HCT116 (cell line): ENCODE results near the gene DHRS7B. TPM values are rescaled to one million over a fixed set of nuclear protein-coding genes. Genes with fewer than 3 reads are reported as not detected.

Experiments used
- ATAC-seq: fragments of 200-7000 bp; cut with Tn5 transposase; 2 replicates; pipeline ENCODE4 v1.9.1; 2020; ENCODE audit warnings: mild to moderate bottlenecking, moderate library complexity
- BruUV-seq: library from RNA; stranded (reverse); fragments of 400-500 nt; replicated peaks from 2 replicates; lab custom pipeline; 2021; lab: Mats Ljungman, UMichigan
- CTCF ChIA-PET: fragments of 300-600 bp; sonication (Branson Sonifier 250); formaldehyde crosslinking; loops from one replicate; lab custom pipeline; 2021; ENCODE audit warnings: antibody characterized with exemption; lab: Charles Lee
- POLR2A ChIA-PET: fragments of 300-600, 350-600 bp; sonication (Branson Sonifier 250); formaldehyde crosslinking; loops from one replicate; lab custom pipeline; 2021; ENCODE audit warnings: antibody characterized with exemption; lab: Charles Lee
- RAD21 ChIA-PET, 2 experiments: fragments of 300-600 bp; sonication (Branson Sonifier 250); formaldehyde crosslinking; loops; one replicate each; lab custom pipeline; 2023; ENCODE audit warnings: low total read pairs in 2 of 2; ENCODE audit not compliant: uncharacterized antibody in 2 of 2, unreplicated experiment in 2 of 2, low non-redundant PET in 1 of 2; lab: Charles Lee
- DNase-seq: peaks from one replicate; pipeline ENCODE4 v3.0.0-alpha.2; 2010; ENCODE audit warnings: low read depth, low spot score
- H2AFZ ChIP-seq: fragments of 200-600 bp; shearing (Covaris generic), sonication (generic); 2 replicates; pipeline ENCODE4 v1.6.1; 2017; ENCODE audit warnings: low read depth, mixed run types, mixed read lengths, antibody characterized with exemption, low read length; ENCODE audit not compliant: poor library complexity, severe bottlenecking
- H3K27ac ChIP-seq: 2 replicates; pipeline ENCODE4 v1.5.1; 2012; ENCODE audit warnings: low read depth, low read length
- H3K27me3 ChIP-seq: fragments of 200-600 bp; sonication (generic); 2 replicates; pipeline ENCODE4 v1.6.1; 2016; ENCODE audit warnings: mixed run types, low read length, mixed read lengths; ENCODE audit not compliant: insufficient read depth
- H3K36me3 ChIP-seq, 2 experiments: fragments of 200-500 bp in 1 of 2; fragments of 200-600 bp in 1 of 2; sonication (Bioruptor generic) in 1 of 2; sonication (generic) in 1 of 2; 2 replicates each; pipeline versions ENCODE4 v1.5.1 to v1.6.1; 2014 to 2016; ENCODE audit warnings: low read length in 2 of 2, inconsistent platforms in 1 of 2, mixed read lengths in 1 of 2, mixed run types in 1 of 2; ENCODE audit not compliant: insufficient read depth in 2 of 2, control insufficient read depth in 1 of 2
- H3K4me1 ChIP-seq, 2 experiments: fragments of 200-600 bp in 1 of 2; sonication (generic) in 1 of 2; 2 replicates each; pipeline versions ENCODE4 v1.5.1 to v1.6.1; 2012 to 2017; ENCODE audit warnings: low read length in 2 of 2, inconsistent platforms in 1 of 2, mild to moderate bottlenecking in 1 of 2, mixed read lengths in 1 of 2, mixed run types in 1 of 2, moderate library complexity in 1 of 2; ENCODE audit not compliant: insufficient read depth in 2 of 2, control insufficient read depth in 1 of 2
- H3K4me2 ChIP-seq: fragments of 200-600 bp; sonication (generic); 2 replicates; pipeline ENCODE4 v1.6.1; 2017; ENCODE audit warnings: mixed run types, low read length, mixed read lengths
- H3K4me3 ChIP-seq, 2 experiments: fragments of 200-600 bp in 1 of 2; sonication (generic) in 1 of 2; replicated peaks in 1 of 2; 2 replicates each; pipeline ENCODE4 v1.5.1; 2011 to 2016; ENCODE audit warnings: low read length in 2 of 2, control low read depth in 1 of 2, low read depth in 1 of 2, mild to moderate bottlenecking in 1 of 2, mixed read lengths in 1 of 2, mixed run types in 1 of 2
- H3K79me2 ChIP-seq: fragments of 200-600 bp; sonication (generic); 2 replicates; pipeline ENCODE4 v1.6.1; 2017; ENCODE audit warnings: mild to moderate bottlenecking, mixed run types, low read length, moderate library complexity, mixed read lengths; ENCODE audit not compliant: insufficient read depth
- H3K9ac ChIP-seq: fragments of 200-600 bp; sonication (generic); 2 replicates; pipeline ENCODE4 v1.6.1; 2016; ENCODE audit warnings: low read length, mixed read lengths
- H3K9me2 ChIP-seq: fragments of 200-600 bp; sonication (generic), shearing (Covaris generic); 2 replicates; pipeline ENCODE4 v1.6.1; 2017; ENCODE audit warnings: mixed run types, mild to moderate bottlenecking, moderate library complexity; ENCODE audit not compliant: insufficient read depth
- H3K9me3 ChIP-seq, 2 experiments: fragments of 200-500 bp in 1 of 2; fragments of 200-600 bp in 1 of 2; sonication (Bioruptor generic) in 1 of 2; sonication (generic) in 1 of 2; 2 replicates each; pipeline ENCODE4 v1.6.1; 2014 to 2017; ENCODE audit warnings: low read length in 2 of 2, mixed read lengths in 2 of 2, inconsistent platforms in 1 of 2, low read depth in 1 of 2, mild to moderate bottlenecking in 1 of 2, mixed run types in 1 of 2, moderate library complexity in 1 of 2; ENCODE audit not compliant: control insufficient read depth in 1 of 2, insufficient read depth in 1 of 2
- H4K20me1 ChIP-seq: fragments of 200-600 bp; sonication (generic), shearing (Covaris generic); 2 replicates; pipeline ENCODE4 v1.6.1; 2017; ENCODE audit warnings: mixed run types, mild to moderate bottlenecking, moderate library complexity; ENCODE audit not compliant: insufficient read depth
- CBX3 ChIP-seq: IDR thresholded peaks from 2 replicates; pipeline ENCODE4 v1.6.1; 2012; ENCODE audit warnings: low read depth
- CEBPB ChIP-seq: IDR thresholded peaks from 2 replicates; pipeline ENCODE4 v1.6.1; 2012; ENCODE audit warnings: low read depth
- EGR1 ChIP-seq: IDR thresholded peaks from 2 replicates; pipeline ENCODE4 v1.6.1; 2012; ENCODE audit warnings: low read depth
- EZH2 ChIP-seq: fragments of 200-600 bp; sonication (generic); IDR thresholded peaks from 2 replicates; pipeline ENCODE4 v1.6.1; 2017; ENCODE audit warnings: antibody characterized with exemption, mixed run types
- REST ChIP-seq: IDR thresholded peaks from 2 replicates; pipeline ENCODE4 v1.6.1; 2012; ENCODE audit warnings: low read depth
- TCF7L2 ChIP-seq: IDR thresholded peaks from 2 replicates; pipeline ENCODE4 v1.7.0; 2011; ENCODE audit warnings: borderline replicate concordance, inconsistent platforms; ENCODE audit not compliant: insufficient read depth, insufficient read length; ENCODE audit errors: extremely low read depth
- ZBTB33 ChIP-seq: IDR thresholded peaks from 2 replicates; pipeline ENCODE4 v1.6.1; 2011; ENCODE audit warnings: mild to moderate bottlenecking, low read length, moderate library complexity; ENCODE audit not compliant: insufficient replicate concordance; ENCODE audit errors: extremely low read depth
- ZNF274 ChIP-seq: fragments of 200-500 bp; sonication (Bioruptor generic); IDR thresholded peaks from 2 replicates; pipeline ENCODE4 v1.6.1; 2014; ENCODE audit warnings: mild to moderate bottlenecking, low read depth, low read length, inconsistent platforms
- intact Hi-C: fragments of 100-400 bp; cut with micrococcal nuclease; formaldehyde crosslinking; loops from 2 replicates; pipeline ENCODE4 v1.10.0; 2022
- total RNA-seq: library from RNA; stranded (reverse); gene quantifications from one replicate; pipeline ENCODE4 v1.2.1, GENCODE V29; 2021; ENCODE audit not compliant: unreplicated experiment

DHRS7B gene
- total RNA-seq, 1 experiment from 2014 or later, result 19.6 TPM

GRCh38 chr17:21199856-21200255 lies 73.1 kb downstream of the DHRS7B start (continued):
- TF ChIP-seq ZNF274 (no peak), EZH2 (no peak), EGR1 (no peak), ZBTB33 (no peak)

- POLR2A ChIA-PET, result no interaction called here
- H3K9ac ChIP-seq, result no peak overlapping the region
These were observed 74.0 kb downstream of the DHRS7B start for GRCh38 chr17:21200590-21201297.

More at GRCh38 chr17:21200590-21201297, 74.0 kb downstream of the DHRS7B start:
- H2AFZ ChIP-seq, result no peak overlapping the region
- BruUV-seq, result no TSS peak
- H3K79me2 ChIP-seq, result peaks cover 83% of the 10 kb centered on the region
- no peaks in the 10 kb centered on the region for H3K9me3 ChIP-seq
- no peaks in the 10 kb centered on the region for H4K20me1 ChIP-seq
- RAD21 ChIA-PET, result no interaction called here
- H3K4me2 ChIP-seq, result no peak overlapping the region
- no peak overlapping the region for H3K4me3 ChIP-seq
- H3K27ac ChIP-seq, result no peak overlapping the region
- TF ChIP-seq EZH2, result no peak
- TF ChIP-seq TCF7L2, result no peak
- no peak for TF ChIP-seq CBX3
- no peak for TF ChIP-seq REST
- no peak for TF ChIP-seq ZNF274
- no peak for TF ChIP-seq CEBPB
- no peak for TF ChIP-seq ZBTB33
- TF ChIP-seq, all 23 proteins: peak for 0
- ATAC-seq (no peak), DNase-seq (no peak)
- H3K36me3 ChIP-seq, result peaks cover 2 to 16% of the 10 kb centered on the region in 2 experiments
- no peaks in the 10 kb centered on the region for H3K4me1 ChIP-seq
- intact Hi-C loops, result no loop called here
- H3K9me2 ChIP-seq, result no peaks in the 10 kb centered on the region
- H3K27me3 ChIP-seq, result no peaks in the 10 kb centered on the region
- CTCF ChIA-PET, result no interaction called here
